Lower lobe of right lung (tissue), 2 donors: ENCODE measurements around the gene CHD2. TPM values are rescaled to one million over a fixed set of nuclear protein-coding genes. Genes with fewer than 3 reads are reported as not detected.

ENCODE experiments used
- ATAC-seq, 2 donors: fragments of 200-7000 bp; cut with Tn5 transposase; one replicate each; pipeline ENCODE4 v1.9.1; 2020 to 2022; ENCODE audit warnings: mild to moderate bottlenecking in 2 of 2, moderate library complexity in 2 of 2
- DNase-seq: peaks from one replicate; pipeline ENCODE4 v3.0.0-alpha.2; 2020
- H3K27ac ChIP-seq: fragments of 200-600 bp; one replicate; pipeline ENCODE4 v1.8.0; 2022
- H3K27me3 ChIP-seq: fragments of 200-600 bp; one replicate; pipeline ENCODE4 v1.8.0; 2022; ENCODE audit warnings: low read depth
- H3K36me3 ChIP-seq: fragments of 200-600 bp; one replicate; pipeline ENCODE4 v1.8.0; 2022; ENCODE audit warnings: mild to moderate bottlenecking
- H3K4me1 ChIP-seq: fragments of 200-600 bp; one replicate; pipeline ENCODE4 v1.8.0; 2022
- H3K4me3 ChIP-seq: fragments of 200-600 bp; one replicate; pipeline ENCODE4 v1.8.0; 2022; ENCODE audit warnings: mild to moderate bottlenecking
- H3K9me3 ChIP-seq: fragments of 200-600 bp; one replicate; pipeline ENCODE4 v1.8.0; 2022
- intact Hi-C: fragments of 100-400 bp; cut with DNase I; formaldehyde crosslinking; loops from one replicate; pipeline ENCODE4 v1.11.0; 2022
- total RNA-seq: library from RNA; stranded (reverse); fragmentation: NEBNext Ultra II Directional; extraction: Animal tissue kit (Norgen Biotek cat#: 25700); gene quantifications from one replicate; pipeline ENCODE4 v1.2.1, GENCODE V29; 2021
- TF ChIP-seq, protein P1 (sequence below): fragments of 200-600 bp; IDR thresholded peaks from one replicate; pipeline ENCODE4 v1.8.0; 2022; ENCODE audit warnings: antibody characterized with exemption, mild to moderate bottlenecking
- donor health status: DM: no; HTN: yes; CAD: no; lungs with severe emphysema.

Gene CHD2
- total RNA-seq, 1 donor from 2014 or later = 158 TPM

DNA sequence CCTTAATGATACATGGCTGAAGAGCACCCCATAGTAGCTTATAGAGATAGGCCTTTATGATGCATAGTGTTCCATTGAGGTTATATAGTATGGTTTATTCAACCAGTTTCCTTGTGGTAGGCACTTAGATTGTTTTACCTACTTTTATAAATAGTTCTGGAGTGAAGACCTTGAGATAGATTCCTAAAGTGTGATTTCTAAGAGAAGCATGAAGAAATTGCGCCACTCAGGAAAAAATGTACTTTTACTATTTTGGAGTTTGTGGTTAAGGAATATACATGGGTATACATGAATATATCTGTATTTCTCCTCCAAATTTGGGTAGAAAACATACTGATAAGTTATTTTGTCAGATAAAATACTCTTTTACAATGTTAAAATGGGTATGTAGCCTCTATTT, 70.5 kb downstream of the CHD2 start:
- intact Hi-C loops = no loop called here
- H3K36me3 ChIP-seq = peaks cover 90% of the 10 kb centered on the region

DNA sequence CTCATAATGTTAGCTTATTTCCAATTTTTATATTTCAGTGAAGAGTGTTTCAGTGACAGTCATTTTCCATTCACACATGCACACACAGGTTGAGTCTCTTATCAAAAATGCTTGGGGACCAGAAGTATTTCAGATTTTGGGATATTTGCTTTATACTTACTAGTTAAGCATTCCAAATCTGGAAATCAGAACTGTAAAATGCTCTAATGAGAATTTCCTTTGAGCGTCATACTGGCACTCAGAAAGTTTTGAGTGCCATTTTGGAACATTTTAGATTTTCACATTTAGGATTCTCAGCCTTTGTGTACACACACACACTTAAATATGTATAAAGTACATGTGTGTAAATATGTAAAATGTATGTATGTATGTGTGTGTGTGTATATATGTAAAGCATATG, 71.0 kb downstream of the CHD2 start:
- Histone ChIP-seq H3K4me1 (peaks cover 11% of the 10 kb centered on the region), H3K9me3 (no peaks in the 10 kb centered on the region), H3K27ac (no peak overlapping the region), H3K4me3 (no peak overlapping the region), H3K36me3 (peaks cover 94% of the 10 kb centered on the region), H3K27me3 (no peaks in the 10 kb centered on the region)
- ATAC-seq (no peak), DNase-seq (no peak)
- intact Hi-C loops = no loop called here
- TF ChIP-seq, protein P1, sequence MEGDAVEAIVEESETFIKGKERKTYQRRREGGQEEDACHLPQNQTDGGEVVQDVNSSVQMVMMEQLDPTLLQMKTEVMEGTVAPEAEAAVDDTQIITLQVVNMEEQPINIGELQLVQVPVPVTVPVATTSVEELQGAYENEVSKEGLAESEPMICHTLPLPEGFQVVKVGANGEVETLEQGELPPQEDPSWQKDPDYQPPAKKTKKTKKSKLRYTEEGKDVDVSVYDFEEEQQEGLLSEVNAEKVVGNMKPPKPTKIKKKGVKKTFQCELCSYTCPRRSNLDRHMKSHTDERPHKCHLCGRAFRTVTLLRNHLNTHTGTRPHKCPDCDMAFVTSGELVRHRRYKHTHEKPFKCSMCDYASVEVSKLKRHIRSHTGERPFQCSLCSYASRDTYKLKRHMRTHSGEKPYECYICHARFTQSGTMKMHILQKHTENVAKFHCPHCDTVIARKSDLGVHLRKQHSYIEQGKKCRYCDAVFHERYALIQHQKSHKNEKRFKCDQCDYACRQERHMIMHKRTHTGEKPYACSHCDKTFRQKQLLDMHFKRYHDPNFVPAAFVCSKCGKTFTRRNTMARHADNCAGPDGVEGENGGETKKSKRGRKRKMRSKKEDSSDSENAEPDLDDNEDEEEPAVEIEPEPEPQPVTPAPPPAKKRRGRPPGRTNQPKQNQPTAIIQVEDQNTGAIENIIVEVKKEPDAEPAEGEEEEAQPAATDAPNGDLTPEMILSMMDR = no peak

More for the DNA sequence above, 70.5 kb downstream of the CHD2 start:
- TF ChIP-seq, protein P1 = no peak
- Histone ChIP-seq H3K4me3 (no peak overlapping the region), H3K9me3 (no peaks in the 10 kb centered on the region), H3K4me1 (peaks cover 11% of the 10 kb centered on the region), H3K27ac (no peak overlapping the region), H3K27me3 (no peaks in the 10 kb centered on the region)
- ATAC-seq (no peak), DNase-seq (no peak)

DNA sequence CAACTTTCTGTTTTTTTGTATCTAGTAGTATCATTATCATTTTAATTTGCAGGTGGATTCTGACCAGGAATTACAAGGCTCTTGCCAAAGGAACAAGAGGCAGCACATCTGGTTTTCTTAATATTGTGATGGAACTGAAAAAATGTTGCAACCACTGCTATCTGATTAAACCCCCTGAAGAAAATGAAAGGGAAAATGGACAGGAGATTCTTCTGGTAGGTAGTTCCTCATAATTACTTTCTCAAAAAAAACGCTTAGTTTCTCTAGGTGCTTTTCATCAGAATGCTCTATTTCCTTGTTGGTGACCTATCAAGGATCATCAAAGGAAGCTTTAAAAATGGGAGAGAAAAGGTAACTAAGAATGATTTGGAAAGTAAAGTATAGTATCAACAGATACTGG, 71.6 kb downstream of the CHD2 start:
- Histone ChIP-seq H3K36me3 (peaks cover 95% of the 10 kb centered on the region), H3K4me3 (no peak overlapping the region), H3K27ac (no peak overlapping the region), H3K9me3 (no peaks in the 10 kb centered on the region), H3K27me3 (no peaks in the 10 kb centered on the region), H3K4me1 (peaks cover 11% of the 10 kb centered on the region)
- DNase-seq (no peak), ATAC-seq (no peak)
- TF ChIP-seq, protein P1 = no peak
- intact Hi-C loops = no loop called here

DNA sequence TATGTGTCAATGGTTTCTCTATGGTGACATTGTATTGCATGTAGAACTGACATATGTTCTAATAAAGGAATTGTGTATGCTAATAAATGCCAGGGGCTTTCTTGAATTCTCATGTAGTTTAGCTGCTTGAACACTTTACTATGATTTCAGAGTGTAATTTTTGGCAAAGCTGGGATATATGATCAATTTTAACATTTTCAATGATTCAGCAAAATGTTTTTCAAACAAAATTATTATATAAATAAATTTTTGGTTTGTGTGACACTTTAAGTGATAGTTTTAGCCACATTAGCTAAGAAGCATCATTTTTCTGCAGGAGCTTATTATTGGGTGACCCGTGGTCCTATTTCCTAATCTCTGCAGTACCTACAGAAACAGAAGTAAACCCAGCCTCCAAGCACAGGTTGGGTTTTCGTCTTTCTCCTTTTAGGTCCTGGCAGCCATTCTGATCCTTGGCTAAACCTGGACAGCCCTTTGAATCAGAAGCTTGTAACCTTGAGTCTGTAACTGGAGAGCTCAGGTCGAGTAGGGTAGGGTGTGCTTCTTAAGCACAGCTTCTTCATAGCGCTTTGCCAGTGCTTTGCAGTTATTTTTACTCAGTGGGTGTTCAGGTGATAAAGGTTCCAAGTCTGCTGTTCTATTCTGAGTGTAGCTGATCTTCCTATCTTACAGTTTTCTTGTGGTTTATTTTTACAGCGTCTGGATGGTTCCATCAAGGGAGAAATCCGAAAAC, 74.2 kb downstream of the CHD2 start:
- no peaks in the 10 kb centered on the region for H3K27me3 ChIP-seq
- intact Hi-C loops = no loop called here
- no peaks in the 10 kb centered on the region for H3K4me1 ChIP-seq
- H3K4me3 ChIP-seq = no peak overlapping the region
- ATAC-seq = no peak
- peaks cover 95% of the 10 kb centered on the region for H3K36me3 ChIP-seq
- H3K27ac ChIP-seq = no peak overlapping the region
- H3K9me3 ChIP-seq = no peaks in the 10 kb centered on the region
- TF ChIP-seq, protein P1 = no peak
- DNase-seq = no peak

DNA sequence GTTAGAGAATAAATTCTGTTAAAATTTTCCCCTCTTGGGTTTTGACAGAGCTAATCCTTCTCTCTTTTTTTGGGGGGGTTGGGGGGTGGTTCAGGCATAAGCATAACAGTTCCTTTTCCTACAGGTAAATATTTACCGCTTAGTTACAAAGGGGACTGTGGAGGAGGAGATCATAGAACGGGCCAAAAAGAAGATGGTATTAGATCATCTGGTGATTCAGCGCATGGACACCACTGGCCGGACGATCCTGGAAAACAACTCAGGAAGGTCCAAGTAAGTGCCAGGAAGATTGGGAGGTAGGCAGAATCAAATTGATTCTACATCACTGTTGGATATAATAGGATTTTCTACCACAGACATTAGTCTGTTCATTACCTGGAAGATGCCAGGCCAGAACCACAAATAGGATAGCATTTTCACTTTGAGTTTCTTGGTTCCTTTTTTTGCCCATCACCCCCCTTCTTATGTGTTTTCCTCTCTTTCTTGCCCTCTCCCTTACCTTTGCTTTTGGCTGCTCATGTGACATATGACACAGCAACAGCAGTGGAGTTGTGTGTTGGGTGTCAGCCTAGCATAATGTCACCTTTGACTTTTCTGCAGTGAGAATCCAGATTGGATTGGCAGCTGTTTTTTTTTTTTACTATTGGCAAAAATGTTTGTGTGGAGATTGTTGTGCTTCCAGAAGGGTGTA, 79.0 kb downstream of the CHD2 start:
- Histone ChIP-seq H3K4me3 (no peak overlapping the region), H3K27ac (no peak overlapping the region), H3K36me3 (peaks cover 100% of the 10 kb centered on the region), H3K9me3 (no peaks in the 10 kb centered on the region), H3K27me3 (no peaks in the 10 kb centered on the region), H3K4me1 (no peaks in the 10 kb centered on the region)
- TF ChIP-seq, protein P1 = no peak
- ATAC-seq (no peak), DNase-seq (no peak)
- intact Hi-C loops = no loop called here
